Gastroesophageal sphincter (tissue), 4 donors: Measurements from ENCODE around the gene FMN2. TPM values are rescaled to one million over a fixed set of nuclear protein-coding genes. Genes with fewer than 3 reads are reported as not detected.
A peak's percentile ranks its signal among the peaks of the same experiment; 100 is the strongest.

Experiments
- ATAC-seq: fragments of 150-250 bp; one replicate; pipeline ENCODE4 v1.9.1; 2016; ENCODE audit warnings: mild to moderate bottlenecking, moderate library complexity
- H3K27ac ChIP-seq, 4 donors: fragments of 200-600 bp; sonication (generic) in 3 of 4; 1 replicate in 3 of 4; 2 replicates in 1 of 4; pipeline ENCODE4 v1.5.1; 2016 to 2019
- H3K27me3 ChIP-seq: fragments of 200-600 bp; sonication (generic); one replicate; pipeline ENCODE4 v1.5.1; 2019
- H3K36me3 ChIP-seq, 2 donors: fragments of 200-600 bp; sonication (generic); one replicate each; pipeline ENCODE4 v1.5.1; 2019; ENCODE audit warnings: control low read depth in 1 of 2
- H3K4me1 ChIP-seq, 3 donors: fragments of 200-600 bp; sonication (generic); 1 replicate in 2 of 3; 2 replicates in 1 of 3; pipeline ENCODE4 v1.5.1; 2016 to 2019; ENCODE audit warnings: control low read depth in 2 of 3
- H3K4me3 ChIP-seq, 2 donors: fragments of 200-600 bp; sonication (generic); one replicate each; pipeline ENCODE4 v1.5.1; 2019; ENCODE audit warnings: mild to moderate bottlenecking in 1 of 2, moderate library complexity in 1 of 2
- H3K9me3 ChIP-seq, 3 donors: fragments of 200-600 bp; sonication (generic); one replicate each; pipeline ENCODE4 v1.5.1; 2017 to 2019; ENCODE audit warnings: control low read depth in 2 of 3
- CTCF ChIP-seq, 4 experiments: fragments of 200-600 bp in 2 of 4; fragments of 450-650 bp in 2 of 4; sonication (generic) in 1 of 4; IDR thresholded peaks; one replicate each; pipeline ENCODE4 v1.5.1; 2017 to 2019; ENCODE audit warnings: antibody characterized with exemption in 4 of 4, mild to moderate bottlenecking in 2 of 4, moderate library complexity in 2 of 4
- EP300 ChIP-seq: sonication (generic); formaldehyde crosslinking; IDR thresholded peaks from one replicate; pipeline ENCODE4 v1.6.1; 2017; ENCODE audit warnings: antibody characterized with exemption, mild to moderate bottlenecking
- POLR2A ChIP-seq, 2 donors: fragments of 450-650 bp; IDR thresholded peaks; one replicate each; pipeline ENCODE4 v1.6.1; 2017; ENCODE audit warnings: antibody characterized with exemption in 2 of 2, mild to moderate bottlenecking in 2 of 2, moderate library complexity in 1 of 2
- POLR2AphosphoS5 ChIP-seq: sonication (generic); formaldehyde crosslinking; IDR thresholded peaks from one replicate; pipeline ENCODE4 v1.6.1; 2017; ENCODE audit warnings: antibody characterized with exemption
- WGBS, 2 donors: methylation state at CpG; one replicate each; pipeline ENCODE4 v1.1.5; 2018; ENCODE audit warnings: low coverage in 1 of 2; 5-methylcytosine and 5-hydroxymethylcytosine counted together
- total RNA-seq, 4 donors: library from RNA; depleted of rRNA; stranded (reverse); fragments of >200 nt; gene quantifications; one replicate each; pipeline ENCODE4 v1.1.0, GENCODE V29; 2016

The FMN2 gene
- total RNA-seq, 4 donors from 2014 or later = 0.27 to 8.6 (median 2.7) TPM

GRCh38 chr1:240247899-240248298 is 156.2 kb downstream of the FMN2 start:
- no peaks in the 10 kb centered on the region for H3K36me3 ChIP-seq
- no peak for ATAC-seq
- 76 to 83% methylated on average over 3 of the region's 3 CpGs for WGBS, 2 donors
- H3K9me3 ChIP-seq = no peaks in the 10 kb centered on the region
- TF ChIP-seq POLR2A (IDR thresholded peaks at IDR 0.05) = no peak
- no peak for TF ChIP-seq EP300
- no peak for TF ChIP-seq POLR2AphosphoS5
- no peaks in the 10 kb centered on the region for H3K27me3 ChIP-seq
- no peak overlapping the region for H3K4me3 ChIP-seq
- no peaks in the 10 kb centered on the region for H3K4me1 ChIP-seq
- no peak overlapping the region for H3K27ac ChIP-seq

GRCh38 chr1:240254006-240254405 is 162.3 kb downstream of the FMN2 start:
- TF ChIP-seq POLR2AphosphoS5 = no peak
- no peak for TF ChIP-seq CTCF (IDR thresholded peaks at IDR 0.05)
- no peak for TF ChIP-seq EP300
- TF ChIP-seq POLR2A (IDR thresholded peaks at IDR 0.05) = no peak
- ATAC-seq = peak; percentile 13
- WGBS, 2 donors = no CpG with 5 or more reads among the region's 5 CpGs

GRCh38 chr1:240254778-240255291 is 163.2 kb downstream of the FMN2 start:
- ATAC-seq = no peak

More at GRCh38 chr1:240254006-240254405, 162.3 kb downstream of the FMN2 start:
- Histone ChIP-seq H3K36me3 (no peaks in the 10 kb centered on the region), H3K4me1 (no peaks in the 10 kb centered on the region), H3K27ac (no peak overlapping the region), H3K9me3 (peaks cover 0 to 11% (median 3%) of the 10 kb centered on the region in 3 donors), H3K27me3 (no peaks in the 10 kb centered on the region), H3K4me3 (no peak overlapping the region)

GRCh38 chr1:240255922-240256321 is 164.2 kb downstream of the FMN2 start:
- no peak overlapping the region for H3K27ac ChIP-seq
- H3K9me3 ChIP-seq = peaks cover 0 to 11% (median 3%) of the 10 kb centered on the region in 3 donors
- WGBS, 2 donors = 88 to 96% methylated on average over 2 to 3 of the region's 3 CpGs
- no peaks in the 10 kb centered on the region for H3K27me3 ChIP-seq
- no peak for ATAC-seq
- no peak overlapping the region for H3K4me3 ChIP-seq
- H3K4me1 ChIP-seq = no peaks in the 10 kb centered on the region
- TF ChIP-seq EP300 = no peak
- no peak for TF ChIP-seq POLR2AphosphoS5
- no peak for TF ChIP-seq CTCF (IDR thresholded peaks at IDR 0.05)
- TF ChIP-seq POLR2A (IDR thresholded peaks at IDR 0.05) = no peak
- no peaks in the 10 kb centered on the region for H3K36me3 ChIP-seq

More at GRCh38 chr1:240254778-240255291, 163.2 kb downstream of the FMN2 start:
- TF ChIP-seq CTCF (IDR thresholded peaks at IDR 0.05) = no peak
- TF ChIP-seq POLR2A (IDR thresholded peaks at IDR 0.05) = no peak
- no peak for TF ChIP-seq POLR2AphosphoS5
- no peak for TF ChIP-seq EP300
- H3K4me1 ChIP-seq = no peaks in the 10 kb centered on the region
- no peak overlapping the region for H3K4me3 ChIP-seq
- H3K36me3 ChIP-seq = no peaks in the 10 kb centered on the region
- no peak overlapping the region for H3K27ac ChIP-seq
- H3K9me3 ChIP-seq = peaks cover 0 to 11% (median 3%) of the 10 kb centered on the region in 3 donors
- 89 to 94% methylated on average over 3 to 7 of the region's 11 CpGs for WGBS, 2 donors
- H3K27me3 ChIP-seq = no peaks in the 10 kb centered on the region

- H3K9me3 ChIP-seq = peaks cover 0 to 11% (median 3%) of the 10 kb centered on the region in 3 donors
Measured at GRCh38 chr1:240256836-240257503, 165.3 kb downstream of the FMN2 start.

More at GRCh38 chr1:240256836-240257503, 165.3 kb downstream of the FMN2 start:
- Histone ChIP-seq H3K36me3 (no peaks in the 10 kb centered on the region), H3K4me1 (no peaks in the 10 kb centered on the region), H3K4me3 (no peak overlapping the region), H3K27ac (no peak overlapping the region), H3K27me3 (no peaks in the 10 kb centered on the region)
- no peak for ATAC-seq
- WGBS, 2 donors = 65 to 94% methylated on average over 2 to 4 of the region's 4 CpGs
- no peak for TF ChIP-seq CTCF (IDR thresholded peaks at IDR 0.05)
